Hepatocyte (in vitro differentiated cells): Measurements from ENCODE around the gene KATNB1. TPM values are rescaled to one million over a fixed set of nuclear protein-coding genes. Genes with fewer than 3 reads are reported as not detected.
A peak's percentile ranks its signal among the peaks of the same experiment; 100 is the strongest.
"Not testable (repeated sequence)": the region's sequence is repeated elsewhere in the genome, so short reads cannot be mapped to it uniquely, and the experiment has no call there.

Source experiments
- DNase-seq: peaks from one replicate; pipeline ENCODE4 v3.0.0-alpha.2; 2016; ENCODE audit warnings: low spot score
- H2AFZ ChIP-seq: fragments of 200-600 bp; sonication (generic); 2 replicates; pipeline ENCODE4 v1.6.0; 2016; ENCODE audit warnings: antibody characterized with exemption, mild to moderate bottlenecking
- H3K27ac ChIP-seq: fragments of 200-600 bp; sonication (generic); 2 replicates; pipeline ENCODE4 v1.5.1; 2016; ENCODE audit warnings: mild to moderate bottlenecking
- H3K27me3 ChIP-seq: fragments of 200-600 bp; sonication (generic); 2 replicates; pipeline ENCODE4 v1.6.1; 2016
- H3K36me3 ChIP-seq: fragments of 200-600 bp; sonication (generic); replicated peaks from 2 replicates; pipeline ENCODE4 v1.5.1; 2016; ENCODE audit warnings: low read depth; ENCODE audit not compliant: insufficient read depth
- H3K4me1 ChIP-seq: fragments of 200-600 bp; sonication (generic); 2 replicates; pipeline ENCODE4 v1.5.1; 2016; ENCODE audit warnings: mild to moderate bottlenecking, moderate library complexity; ENCODE audit not compliant: insufficient read depth
- H3K4me2 ChIP-seq: fragments of 200-600 bp; sonication (generic); 2 replicates; pipeline ENCODE4 v1.6.0; 2016
- H3K4me3 ChIP-seq: fragments of 200-600 bp; sonication (generic); 2 replicates; pipeline ENCODE4 v1.5.1; 2016; ENCODE audit warnings: mild to moderate bottlenecking
- H3K79me2 ChIP-seq: fragments of 200-600 bp; sonication (generic); 2 replicates; pipeline ENCODE4 v1.6.0; 2017; ENCODE audit warnings: mild to moderate bottlenecking
- H3K9me2 ChIP-seq: fragments of 200-600 bp; sonication (generic); replicated peaks from 2 replicates; pipeline ENCODE4 v1.6.0; 2017; ENCODE audit warnings: mild to moderate bottlenecking; ENCODE audit not compliant: insufficient read depth
- H3K9me3 ChIP-seq: fragments of 200-600 bp; sonication (generic); 2 replicates; pipeline ENCODE4 v1.5.1; 2016; ENCODE audit warnings: low read depth, mild to moderate bottlenecking
- H4K20me1 ChIP-seq: fragments of 200-600 bp; sonication (generic); 2 replicates; pipeline ENCODE4 v1.6.0; 2016; ENCODE audit warnings: mild to moderate bottlenecking; ENCODE audit not compliant: insufficient read depth, poor library complexity, severe bottlenecking
- EZH2 ChIP-seq: fragments of 200-600 bp; sonication (generic); IDR thresholded peaks from 2 replicates; pipeline ENCODE4 v1.6.1; 2016; ENCODE audit warnings: antibody characterized with exemption, mild to moderate bottlenecking, borderline replicate concordance
- EZH2phosphoT487 ChIP-seq: fragments of 200-600 bp; sonication (generic); IDR thresholded peaks from one replicate; pipeline ENCODE4 v1.6.1; 2018; ENCODE audit warnings: antibody characterized with exemption, mild to moderate bottlenecking, low read depth, moderate library complexity; ENCODE audit not compliant: unreplicated experiment, severe bottlenecking
- WGBS: methylation state at CpG from one replicate; pipeline ENCODE4 v1.1.6; 2016; ENCODE audit warnings: low lambda C conversion rate; ENCODE audit errors: missing lambda C conversion rate; 5-methylcytosine and 5-hydroxymethylcytosine counted together
- polyA plus RNA-seq: library from polyadenylated mRNA; unstranded; fragments of >200 nt; fragmentation: Nextera tagmentation; extraction: Ambion mirVana; gene quantifications from 2 replicates; pipeline ENCODE4 v1.2.1, GENCODE V29; 2016
- total RNA-seq: library from RNA; depleted of rRNA; stranded (reverse); fragments of >200 nt; gene quantifications from 2 replicates; pipeline ENCODE4 v1.2.3, GENCODE V29; 2014
- TF ChIP-seq, protein P1 (sequence below): fragments of 200-600 bp; sonication (generic); IDR thresholded peaks from 2 replicates; pipeline ENCODE4 v1.5.1; 2016; ENCODE audit warnings: antibody characterized with exemption, mild to moderate bottlenecking; ENCODE audit not compliant: poor library complexity

The KATNB1 gene
- total and polyA plus RNA-seq, 2 experiments from 2014 or later: 12.3 to 15.3 TPM

DNA sequence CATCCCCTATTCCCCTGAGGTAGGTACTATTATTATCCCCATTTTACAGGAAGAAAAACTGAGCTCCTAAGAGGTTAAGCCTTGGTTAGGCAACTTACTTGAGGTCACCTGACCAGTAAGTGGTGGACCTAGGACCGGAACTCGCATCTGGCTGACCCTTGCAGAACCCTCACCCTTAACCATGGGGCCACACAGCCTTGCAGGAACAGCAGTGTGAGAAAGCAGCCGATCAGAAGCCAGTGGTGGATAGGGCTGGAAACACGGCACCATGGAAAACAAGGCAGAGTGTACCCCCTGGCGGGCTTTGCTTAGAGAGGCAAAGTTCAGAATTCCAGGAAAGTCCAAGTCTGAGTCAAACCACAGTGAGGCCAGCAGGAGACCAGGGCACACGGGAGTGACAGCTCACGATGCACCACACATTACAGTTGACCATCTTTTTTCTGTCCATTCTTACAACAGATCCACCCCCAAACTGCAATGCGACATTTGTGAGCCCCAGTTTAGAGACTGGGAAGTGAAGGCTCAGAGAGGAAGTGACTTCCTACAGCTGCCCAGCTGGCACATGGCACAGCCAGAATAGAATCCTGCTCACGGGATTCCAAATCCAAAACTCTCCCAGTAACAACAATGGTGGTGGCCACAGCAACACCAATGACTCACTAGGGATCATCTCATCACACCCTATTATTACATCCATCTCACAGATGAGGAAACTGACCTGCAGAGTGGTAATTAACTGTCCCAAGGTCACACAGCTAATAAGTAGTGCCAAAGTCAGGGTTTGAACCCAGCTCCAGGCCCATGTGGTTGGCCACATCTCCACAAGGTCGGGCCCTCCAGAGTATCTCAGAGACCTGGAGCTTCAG lies 46.4 kb downstream of the KATNB1 start:
- WGBS: 84% methylated on average over 10 of the region's 10 CpGs
- Histone ChIP-seq H4K20me1 (no peaks in the 10 kb centered on the region), H3K27ac (peak overlapping the region; percentile 65), H3K79me2 (no peaks in the 10 kb centered on the region), H3K9me2 (no peaks in the 10 kb centered on the region), H3K27me3 (no peaks in the 10 kb centered on the region), H3K4me1 (no peaks in the 10 kb centered on the region), H3K4me3 (no peak overlapping the region), H3K36me3 (no peaks in the 10 kb centered on the region), H2AFZ (no peak overlapping the region), H3K4me2 (no peak overlapping the region), H3K9me3 (no peaks in the 10 kb centered on the region)
- DNase-seq: peak; percentile 51
- TF ChIP-seq, protein P1, sequence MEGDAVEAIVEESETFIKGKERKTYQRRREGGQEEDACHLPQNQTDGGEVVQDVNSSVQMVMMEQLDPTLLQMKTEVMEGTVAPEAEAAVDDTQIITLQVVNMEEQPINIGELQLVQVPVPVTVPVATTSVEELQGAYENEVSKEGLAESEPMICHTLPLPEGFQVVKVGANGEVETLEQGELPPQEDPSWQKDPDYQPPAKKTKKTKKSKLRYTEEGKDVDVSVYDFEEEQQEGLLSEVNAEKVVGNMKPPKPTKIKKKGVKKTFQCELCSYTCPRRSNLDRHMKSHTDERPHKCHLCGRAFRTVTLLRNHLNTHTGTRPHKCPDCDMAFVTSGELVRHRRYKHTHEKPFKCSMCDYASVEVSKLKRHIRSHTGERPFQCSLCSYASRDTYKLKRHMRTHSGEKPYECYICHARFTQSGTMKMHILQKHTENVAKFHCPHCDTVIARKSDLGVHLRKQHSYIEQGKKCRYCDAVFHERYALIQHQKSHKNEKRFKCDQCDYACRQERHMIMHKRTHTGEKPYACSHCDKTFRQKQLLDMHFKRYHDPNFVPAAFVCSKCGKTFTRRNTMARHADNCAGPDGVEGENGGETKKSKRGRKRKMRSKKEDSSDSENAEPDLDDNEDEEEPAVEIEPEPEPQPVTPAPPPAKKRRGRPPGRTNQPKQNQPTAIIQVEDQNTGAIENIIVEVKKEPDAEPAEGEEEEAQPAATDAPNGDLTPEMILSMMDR: no peak
- TF ChIP-seq EZH2: no peak
- TF ChIP-seq EZH2phosphoT487: no peak

DNA sequence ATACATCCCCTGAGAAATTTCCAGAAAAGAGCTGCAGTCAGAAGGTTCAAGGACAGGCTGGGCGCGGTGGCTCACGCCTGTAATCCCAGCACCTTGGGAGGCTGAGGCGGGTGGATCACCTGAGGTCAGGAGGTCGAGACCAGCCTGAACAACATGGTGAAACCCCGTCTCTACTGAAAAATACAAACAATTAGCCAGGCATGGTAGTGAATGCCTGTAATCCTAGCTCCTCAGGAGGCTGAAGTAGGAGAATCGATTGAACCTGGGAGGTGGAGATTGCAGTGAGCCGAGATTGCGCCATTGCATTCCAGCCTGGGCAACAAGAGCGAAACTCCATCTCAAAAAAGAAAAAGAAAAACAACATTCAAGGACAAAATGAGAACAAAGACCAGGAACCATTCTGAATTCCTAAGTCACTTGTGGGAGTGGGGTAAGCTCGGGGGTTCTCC lies 47.1 kb downstream of the KATNB1 start:
- not testable (repeated sequence) for H4K20me1 ChIP-seq, H3K36me3 ChIP-seq, H3K4me1 ChIP-seq, H3K9me2 ChIP-seq, H3K79me2 ChIP-seq, H3K4me2 ChIP-seq, H3K27me3 ChIP-seq, H3K4me3 ChIP-seq, H2AFZ ChIP-seq, H3K9me3 ChIP-seq, DNase-seq
- 80% methylated on average over 11 of the region's 11 CpGs for WGBS
- H3K27ac ChIP-seq: peak overlapping the region; percentile 65

DNA sequence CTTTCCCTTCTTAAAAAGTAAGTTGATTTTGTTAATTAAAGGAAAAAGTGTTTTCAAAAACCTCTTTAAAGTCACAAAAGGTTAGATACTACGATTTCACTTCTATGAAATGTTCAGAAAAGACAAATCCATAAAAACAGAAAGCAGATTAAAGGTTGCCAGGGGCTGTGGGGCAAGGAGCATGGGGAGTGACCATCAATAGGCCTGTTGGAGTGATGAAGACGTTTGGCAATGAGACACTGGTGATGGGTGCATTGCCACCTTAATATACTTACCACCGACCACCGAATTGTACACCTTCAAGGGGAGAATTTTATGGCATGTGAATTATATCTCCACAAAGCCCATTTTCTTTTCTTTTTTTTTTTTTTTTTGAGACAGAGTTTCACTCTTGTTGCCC lies 47.5 kb downstream of the KATNB1 start:
- H3K4me3 ChIP-seq: no peak overlapping the region
- no peaks in the 10 kb centered on the region for H3K36me3 ChIP-seq
- H3K27me3 ChIP-seq: no peaks in the 10 kb centered on the region
- TF ChIP-seq EZH2phosphoT487 (no peak), EZH2 (no peak)
- TF ChIP-seq, protein P1: no peak
- peak overlapping the region; percentile 12 for H3K27ac ChIP-seq
- H3K9me3 ChIP-seq: no peaks in the 10 kb centered on the region
- H3K79me2 ChIP-seq: no peaks in the 10 kb centered on the region
- no peaks in the 10 kb centered on the region for H3K4me1 ChIP-seq
- WGBS: 89% methylated on average over 4 of the region's 4 CpGs
- H4K20me1 ChIP-seq: no peaks in the 10 kb centered on the region
- no peak overlapping the region for H3K4me2 ChIP-seq
- H3K9me2 ChIP-seq: no peaks in the 10 kb centered on the region
- no peak overlapping the region for H2AFZ ChIP-seq
- no peak for DNase-seq

DNA sequence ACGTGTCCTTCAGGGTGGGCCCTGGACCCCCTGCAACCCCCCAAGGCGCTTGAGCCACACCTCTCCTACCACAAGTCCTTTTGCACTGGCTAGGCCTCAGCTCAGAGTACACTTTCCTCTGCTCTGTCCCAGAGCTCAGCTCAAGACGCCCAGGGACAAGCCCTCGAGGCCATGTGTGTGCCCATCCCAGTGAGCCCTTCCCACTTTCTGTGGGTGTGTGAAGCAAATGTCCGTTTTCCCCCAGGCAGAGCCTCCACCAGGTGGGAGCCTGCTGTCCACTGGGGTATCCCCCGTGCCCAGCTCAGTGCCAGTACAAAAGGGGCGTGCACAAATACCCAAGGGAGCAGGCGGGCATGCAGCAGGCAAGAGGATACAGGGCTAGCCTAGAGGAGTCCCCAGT lies 48.3 kb downstream of the KATNB1 start:
- TF ChIP-seq EZH2phosphoT487: no peak
- no peak for TF ChIP-seq EZH2
- TF ChIP-seq, protein P1: no peak
- 89% methylated on average over 6 of the region's 8 CpGs for WGBS
- Histone ChIP-seq H2AFZ (no peak overlapping the region), H3K27ac (no peak overlapping the region), H3K9me3 (no peaks in the 10 kb centered on the region), H3K4me1 (no peaks in the 10 kb centered on the region), H3K79me2 (no peaks in the 10 kb centered on the region), H3K27me3 (no peaks in the 10 kb centered on the region), H3K9me2 (no peaks in the 10 kb centered on the region), H4K20me1 (no peaks in the 10 kb centered on the region), H3K4me2 (no peak overlapping the region), H3K36me3 (no peaks in the 10 kb centered on the region), H3K4me3 (no peak overlapping the region)
- no peak for DNase-seq
